MM.1S (cell line): ENCODE measurements around the gene FASTK.

Experiments
- DNase-seq: peaks from one replicate; pipeline ENCODE4 v3.0.0-alpha.2; 2015
- H2AFZ ChIP-seq: fragments of 300-600 bp; sonication (generic); 2 replicates; pipeline ENCODE4 v1.6.0; 2016; ENCODE audit warnings: antibody characterized with exemption, low read length
- H3F3A ChIP-seq: fragments of 300-600 bp; sonication (generic); 2 replicates; pipeline ENCODE4 v1.6.1; 2016; ENCODE audit warnings: mild to moderate bottlenecking, antibody characterized with exemption, low read length, moderate library complexity, mixed read lengths; ENCODE audit not compliant: insufficient read depth
- H3K27ac ChIP-seq: fragments of 300-600 bp; sonication (generic); 2 replicates; pipeline ENCODE4 v1.5.1; 2016; ENCODE audit warnings: mild to moderate bottlenecking, low read length
- H3K27me3 ChIP-seq: fragments of 300-600 bp; sonication (generic); replicated peaks from 2 replicates; pipeline ENCODE4 v1.6.0; 2016; ENCODE audit warnings: low read length; ENCODE audit not compliant: insufficient read depth
- H3K36me3 ChIP-seq: fragments of 300-600 bp; sonication (generic); replicated peaks from 2 replicates; pipeline ENCODE4 v1.6.1; 2016; ENCODE audit warnings: mild to moderate bottlenecking, low read length, mixed read lengths; ENCODE audit not compliant: insufficient read depth
- H3K4me1 ChIP-seq: fragments of 300-600 bp; sonication (generic); 2 replicates; pipeline ENCODE4 v1.6.1; 2016; ENCODE audit warnings: low read length, mixed read lengths
- H3K4me2 ChIP-seq: fragments of 300-600 bp; sonication (generic); 2 replicates; pipeline ENCODE4 v1.6.0; 2016; ENCODE audit warnings: low read depth, low read length
- H3K4me3 ChIP-seq: fragments of 300-600 bp; sonication (generic); 2 replicates; pipeline ENCODE4 v1.5.1; 2016; ENCODE audit warnings: low read length, mixed read lengths
- H3K79me2 ChIP-seq: fragments of 300-600 bp; sonication (generic); 2 replicates; pipeline ENCODE4 v1.6.1; 2016; ENCODE audit warnings: mixed run types, low read length, mixed read lengths
- H3K9ac ChIP-seq: fragments of 300-600 bp; sonication (generic); 2 replicates; pipeline ENCODE4 v1.6.1; 2016; ENCODE audit warnings: low read length, mixed read lengths
- H3K9me2 ChIP-seq: fragments of 300-600 bp; sonication (generic); replicated peaks from 2 replicates; pipeline ENCODE4 v1.6.1; 2016; ENCODE audit warnings: mild to moderate bottlenecking, low read length, mixed read lengths; ENCODE audit not compliant: insufficient read depth
- H3K9me3 ChIP-seq: fragments of 300-600 bp; sonication (generic); replicated peaks from 2 replicates; pipeline ENCODE4 v1.6.1; 2016; ENCODE audit warnings: mild to moderate bottlenecking, low read length, mixed read lengths; ENCODE audit not compliant: insufficient read depth
- H4K20me1 ChIP-seq: fragments of 300-600 bp; sonication (generic); 2 replicates; pipeline ENCODE4 v1.6.1; 2016; ENCODE audit warnings: mild to moderate bottlenecking, low read length, moderate library complexity, mixed read lengths; ENCODE audit not compliant: insufficient read depth
- CTCF ChIP-seq: fragments of 300-600 bp; sonication (generic); IDR thresholded peaks from 2 replicates; pipeline ENCODE4 v1.5.1; 2016; ENCODE audit warnings: antibody characterized with exemption, low read length, mixed read lengths
- EZH2 ChIP-seq: fragments of 300-600 bp; sonication (generic); optimal IDR thresholded peaks from 2 replicates; pipeline ENCODE3; 2017; ENCODE audit warnings: low read depth, mild to moderate bottlenecking, antibody characterized with exemption, low read length, mixed read lengths
- EZH2phosphoT487 ChIP-seq: fragments of 300-600 bp; sonication (generic); IDR thresholded peaks from 2 replicates; pipeline ENCODE4 v1.6.1; 2018; ENCODE audit warnings: antibody characterized with exemption, low read length

The FASTK gene

DNA sequence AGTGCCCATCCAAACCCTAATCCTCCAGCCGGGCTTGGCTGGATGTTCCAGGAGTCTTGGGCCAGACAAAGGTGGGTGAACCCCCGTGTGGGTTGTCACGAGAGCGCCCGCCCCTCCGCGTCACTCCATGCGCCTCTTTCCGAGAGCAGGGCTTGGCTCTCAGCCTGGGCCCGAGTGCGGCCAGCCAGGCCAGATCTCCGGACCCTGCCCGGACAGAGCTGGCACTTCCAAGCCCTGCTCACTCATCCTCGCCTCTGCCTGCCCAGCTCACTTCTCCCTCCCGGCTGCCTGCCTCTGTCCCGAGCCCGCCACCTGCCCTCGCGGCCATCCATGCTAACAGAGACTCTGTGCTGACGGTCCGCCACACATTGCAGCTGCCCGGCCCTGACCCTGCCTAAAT lies 40.3 kb upstream of the FASTK start:
- no peak for DNase-seq

DNA sequence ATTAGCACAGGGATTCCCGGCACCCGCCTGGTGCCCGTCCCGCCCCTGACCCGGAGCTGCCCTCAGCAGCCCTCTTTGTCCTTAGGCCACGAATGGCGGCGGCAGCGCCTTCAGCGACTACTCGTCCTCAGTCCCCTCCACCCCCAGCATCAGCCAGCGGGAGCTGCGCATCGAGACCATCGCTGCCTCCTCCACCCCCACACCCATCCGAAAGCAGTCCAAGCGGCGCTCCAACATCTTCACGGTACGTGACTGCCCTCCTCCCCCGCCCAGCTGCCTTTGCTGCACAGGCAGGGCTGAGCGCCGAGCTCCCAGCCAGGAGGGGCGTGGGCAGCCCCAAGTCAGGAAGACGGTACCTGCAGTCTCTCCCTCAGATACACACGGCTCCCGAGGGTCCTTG lies 39.3 kb upstream of the FASTK start:
- H3F3A ChIP-seq = no peaks in the 10 kb centered on the region
- H2AFZ ChIP-seq = no peak overlapping the region
- H3K36me3 ChIP-seq = no peaks in the 10 kb centered on the region
- H3K9me3 ChIP-seq = no peaks in the 10 kb centered on the region
- H3K79me2 ChIP-seq = peaks cover 6% of the 10 kb centered on the region; the same call in 1 of the 2 replicates
- no peak for TF ChIP-seq EZH2
- no peak for TF ChIP-seq EZH2phosphoT487
- TF ChIP-seq CTCF = no peak
- H4K20me1 ChIP-seq = no peaks in the 10 kb centered on the region
- no peaks in the 10 kb centered on the region for H3K4me1 ChIP-seq
- no peaks in the 10 kb centered on the region for H3K9me2 ChIP-seq
- no peak overlapping the region for H3K4me2 ChIP-seq
- H3K27me3 ChIP-seq = no peaks in the 10 kb centered on the region
- H3K27ac ChIP-seq = no peak overlapping the region
- no peak for DNase-seq
- no peak overlapping the region for H3K4me3 ChIP-seq
- H3K9ac ChIP-seq = no peak overlapping the region

More for the DNA sequence above, 40.3 kb upstream of the FASTK start:
- peaks cover 4% of the 10 kb centered on the region; the same call in 1 of the 2 replicates for H3K79me2 ChIP-seq
- no peaks in the 10 kb centered on the region for H3F3A ChIP-seq
- H3K27ac ChIP-seq = no peak overlapping the region
- H3K27me3 ChIP-seq = no peaks in the 10 kb centered on the region
- no peaks in the 10 kb centered on the region for H3K9me3 ChIP-seq
- H3K9ac ChIP-seq = no peak overlapping the region
- no peaks in the 10 kb centered on the region for H3K9me2 ChIP-seq
- no peaks in the 10 kb centered on the region for H4K20me1 ChIP-seq
- H3K4me1 ChIP-seq = no peaks in the 10 kb centered on the region
- no peaks in the 10 kb centered on the region for H3K36me3 ChIP-seq
- no peak overlapping the region for H3K4me3 ChIP-seq
- H3K4me2 ChIP-seq = no peak overlapping the region
- TF ChIP-seq CTCF (no peak), EZH2phosphoT487 (no peak), EZH2 (no peak)
- H2AFZ ChIP-seq = no peak overlapping the region

DNA sequence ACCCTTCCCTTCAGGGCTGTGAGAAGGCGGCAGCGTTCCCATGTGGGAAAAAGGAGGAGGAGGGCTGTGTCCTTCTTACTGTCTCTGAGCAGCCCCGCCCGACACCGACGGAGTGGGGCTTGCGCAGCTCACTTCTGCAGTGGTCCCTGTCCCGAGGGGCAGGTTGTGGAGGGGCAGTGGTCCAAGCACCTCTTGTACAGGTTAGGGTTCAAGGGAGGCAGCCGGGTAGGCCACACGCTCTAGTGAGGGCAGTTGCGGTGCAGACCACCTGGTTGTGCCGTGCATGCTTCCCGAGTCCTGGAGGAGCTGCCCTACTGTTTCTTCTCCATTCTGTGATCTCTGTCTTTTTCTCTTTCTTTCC lies 38.4 kb upstream of the FASTK start:
- no peak for DNase-seq
- no peak overlapping the region for H3K4me2 ChIP-seq
- H3K27ac ChIP-seq = no peak overlapping the region
- H3K27me3 ChIP-seq = no peaks in the 10 kb centered on the region
- no peak overlapping the region for H3K4me3 ChIP-seq
- H3K36me3 ChIP-seq = no peaks in the 10 kb centered on the region
- H3F3A ChIP-seq = no peaks in the 10 kb centered on the region
- H3K9me2 ChIP-seq = no peaks in the 10 kb centered on the region
- no peaks in the 10 kb centered on the region for H4K20me1 ChIP-seq
- no peaks in the 10 kb centered on the region for H3K9me3 ChIP-seq
- H2AFZ ChIP-seq = no peak overlapping the region
- TF ChIP-seq CTCF (no peak), EZH2phosphoT487 (no peak)
- H3K4me1 ChIP-seq = no peaks in the 10 kb centered on the region
- H3K79me2 ChIP-seq = peaks cover 6% of the 10 kb centered on the region; the same call in 1 of the 2 replicates
- H3K9ac ChIP-seq = no peak overlapping the region
